NCI-H128 (cell line): ENCODE data around the gene SLC12A7.
"Not testable (repeated sequence)": the region's sequence is repeated elsewhere in the genome, so short reads cannot be mapped to it uniquely, and the experiment has no call there.

Source experiments
- DNase-seq: peaks from one replicate; lab custom pipeline; 2025; ENCODE audit not compliant: unreplicated experiment; lab: John Stamatoyannopoulos, UW

The SLC12A7 gene

DNA sequence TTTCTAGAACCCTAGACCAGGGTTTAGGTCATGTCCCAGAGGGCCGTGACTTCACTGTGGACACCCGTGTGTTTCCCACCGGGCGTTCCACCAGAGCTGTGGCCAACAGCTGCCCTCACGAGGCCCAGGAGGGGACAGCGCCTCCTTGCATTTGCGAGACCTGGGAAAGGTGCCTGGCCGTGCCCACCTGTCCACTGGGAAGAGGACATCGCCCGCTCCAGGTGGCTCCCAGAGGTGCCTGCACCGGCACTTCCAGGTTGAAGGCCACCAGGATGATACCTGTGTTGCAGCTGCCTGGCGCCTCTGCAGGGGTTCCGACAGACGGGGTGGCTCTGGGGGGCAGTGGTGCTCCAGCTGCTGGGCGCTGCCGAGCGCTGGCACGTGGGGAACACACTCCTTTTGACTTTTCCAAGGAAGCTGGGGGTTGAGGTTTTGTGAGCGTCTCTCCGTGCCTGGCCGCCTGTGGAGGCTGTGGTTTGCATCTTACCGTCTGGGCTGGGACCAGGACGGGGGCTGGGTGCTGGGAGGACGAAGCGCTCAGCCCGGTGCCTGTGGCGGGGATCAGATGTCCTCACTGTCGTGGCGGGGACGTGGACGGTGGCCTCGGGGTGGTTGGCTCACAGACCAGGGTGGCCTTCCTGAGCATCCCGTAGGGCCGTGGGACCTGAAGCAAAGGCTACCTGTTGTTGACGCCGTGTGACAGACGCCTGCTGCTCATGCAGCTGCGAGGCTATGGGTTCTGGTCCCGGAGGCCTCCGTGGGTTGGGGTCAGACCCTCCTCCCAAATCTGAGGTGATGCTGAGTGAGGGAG lies 84.0 kb downstream of the SLC12A7 start:
- no peak for DNase-seq

DNA sequence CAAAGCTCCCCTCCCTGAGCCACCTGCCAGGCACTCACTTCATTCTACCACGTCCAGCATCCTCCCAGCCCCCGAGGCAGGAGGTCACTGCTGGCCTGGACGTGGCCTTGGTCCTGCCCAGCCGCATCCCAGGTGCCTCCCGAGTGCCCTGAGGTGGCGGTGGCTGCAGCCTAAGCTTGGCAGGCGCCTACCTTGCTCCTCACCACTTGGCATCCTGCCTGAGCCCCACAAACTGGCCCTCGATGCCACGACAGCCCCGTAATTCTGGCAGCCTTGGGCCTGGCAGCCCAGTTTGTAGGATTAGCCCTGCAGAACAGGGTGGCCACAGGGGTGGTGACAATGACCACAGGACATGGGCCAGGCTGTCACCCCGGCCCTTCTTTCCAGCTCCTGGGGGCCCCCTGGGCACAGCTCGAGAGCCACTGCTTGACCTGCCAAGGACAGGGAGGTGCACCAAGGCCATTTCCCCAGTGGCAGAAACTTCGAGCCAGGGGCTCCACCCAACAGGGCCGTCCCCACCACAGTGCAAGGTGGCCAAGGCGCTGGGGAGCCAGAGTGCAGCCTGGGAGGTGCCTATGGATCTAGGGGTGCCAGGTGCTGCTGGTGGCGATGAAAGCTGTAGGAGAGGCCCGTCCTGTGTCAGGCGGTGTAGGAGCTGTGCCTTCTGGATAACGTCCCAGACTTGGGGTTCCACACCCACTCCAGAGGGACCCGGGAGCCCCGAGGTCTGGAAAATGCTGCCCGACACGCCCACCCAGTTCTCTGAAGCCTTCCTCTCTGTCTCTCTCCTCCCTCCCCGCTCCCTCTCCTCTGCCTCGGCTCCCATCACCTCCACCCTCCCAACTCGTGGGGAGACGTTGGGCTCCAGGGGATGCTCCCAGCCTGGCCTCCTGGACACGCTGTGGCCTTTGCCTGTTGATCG lies 84.9 kb downstream of the SLC12A7 start:
- DNase-seq, result no peak

DNA sequence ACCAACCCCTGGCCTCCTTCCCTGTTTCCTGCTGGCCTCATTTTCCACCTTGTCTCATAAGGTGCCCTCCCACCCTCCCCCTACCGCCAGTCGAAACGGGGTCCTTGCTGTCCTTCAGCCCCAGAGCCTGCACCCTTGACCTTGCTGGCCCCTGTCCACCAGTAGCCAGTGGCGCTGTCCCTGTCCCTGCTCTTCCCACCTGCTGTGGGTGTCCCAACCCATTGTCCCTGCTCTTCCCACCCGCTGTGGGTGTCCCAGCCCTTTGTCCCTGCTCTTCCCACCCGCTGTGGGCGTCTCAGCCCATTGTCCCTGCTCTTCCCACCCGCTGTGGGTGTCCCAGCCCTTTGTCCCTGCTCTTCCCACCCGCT lies 89.9 kb downstream of the SLC12A7 start:
- not testable (repeated sequence) for DNase-seq

DNA sequence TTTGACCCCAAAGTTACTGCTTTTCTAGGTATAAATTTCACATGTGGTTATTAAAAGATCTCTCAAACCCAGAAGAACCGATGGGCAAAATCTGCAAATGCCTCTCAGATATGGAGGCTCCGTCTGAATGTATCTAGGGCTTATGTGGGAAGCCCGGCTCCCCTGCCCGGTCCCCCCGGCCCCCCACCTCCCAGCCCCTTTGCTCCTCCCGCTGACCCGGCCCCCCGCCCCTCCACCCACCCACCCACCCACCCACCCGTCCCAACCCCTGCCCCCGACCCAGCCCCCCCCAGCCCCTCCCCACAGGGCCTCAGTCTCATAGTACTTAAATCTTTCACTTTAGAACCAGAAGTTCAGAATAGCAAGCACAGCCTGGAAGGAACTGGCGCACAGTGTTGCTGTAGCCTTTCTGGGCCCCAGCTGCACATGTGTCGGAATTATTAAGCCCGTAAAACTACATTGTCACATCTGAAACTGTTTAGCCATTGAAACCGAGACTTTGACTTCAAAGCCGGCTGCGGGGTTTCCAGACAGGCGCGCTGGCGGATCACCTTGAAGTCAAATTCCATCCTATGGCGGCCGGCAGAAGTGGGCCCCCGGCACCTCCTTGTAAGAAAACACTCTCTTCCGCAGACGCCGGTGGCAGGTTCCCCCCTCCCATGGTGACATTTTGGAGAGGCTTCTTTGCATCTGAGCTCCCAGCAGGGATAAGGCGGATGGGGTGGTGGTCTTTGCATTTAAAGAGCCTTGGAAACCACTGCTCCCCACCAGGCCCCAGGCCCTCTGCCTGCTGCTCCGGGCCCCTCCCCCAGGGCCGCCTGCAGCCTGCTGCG lies 90.5 kb downstream of the SLC12A7 start:
- DNase-seq, result no peak

DNA sequence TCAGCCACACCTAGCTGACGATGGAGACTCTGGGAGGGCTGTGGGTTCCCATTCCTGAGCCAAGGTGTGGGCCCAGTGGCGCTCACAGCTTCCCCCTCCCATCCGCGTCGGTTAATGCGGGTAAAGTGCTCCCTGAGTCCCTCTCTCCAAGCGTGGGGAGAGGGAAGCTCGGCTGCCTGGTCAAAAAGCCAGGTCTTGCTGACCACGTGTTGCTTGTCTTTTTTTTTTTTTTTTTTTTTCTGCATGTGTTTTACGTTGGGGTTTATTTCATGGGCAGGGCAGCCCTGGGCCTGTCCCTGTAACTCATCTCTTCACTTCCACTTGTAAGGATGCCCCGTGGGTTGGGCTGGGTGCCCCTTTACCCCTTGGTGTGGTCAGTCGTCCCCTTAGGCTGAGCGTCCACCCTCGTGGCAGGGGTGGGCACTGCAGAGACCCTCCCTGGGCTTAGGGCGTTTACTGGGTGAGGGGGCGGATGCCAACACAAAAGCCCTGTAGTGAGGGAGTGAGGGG lies 91.4 kb downstream of the SLC12A7 start:
- DNase-seq, result no peak

DNA sequence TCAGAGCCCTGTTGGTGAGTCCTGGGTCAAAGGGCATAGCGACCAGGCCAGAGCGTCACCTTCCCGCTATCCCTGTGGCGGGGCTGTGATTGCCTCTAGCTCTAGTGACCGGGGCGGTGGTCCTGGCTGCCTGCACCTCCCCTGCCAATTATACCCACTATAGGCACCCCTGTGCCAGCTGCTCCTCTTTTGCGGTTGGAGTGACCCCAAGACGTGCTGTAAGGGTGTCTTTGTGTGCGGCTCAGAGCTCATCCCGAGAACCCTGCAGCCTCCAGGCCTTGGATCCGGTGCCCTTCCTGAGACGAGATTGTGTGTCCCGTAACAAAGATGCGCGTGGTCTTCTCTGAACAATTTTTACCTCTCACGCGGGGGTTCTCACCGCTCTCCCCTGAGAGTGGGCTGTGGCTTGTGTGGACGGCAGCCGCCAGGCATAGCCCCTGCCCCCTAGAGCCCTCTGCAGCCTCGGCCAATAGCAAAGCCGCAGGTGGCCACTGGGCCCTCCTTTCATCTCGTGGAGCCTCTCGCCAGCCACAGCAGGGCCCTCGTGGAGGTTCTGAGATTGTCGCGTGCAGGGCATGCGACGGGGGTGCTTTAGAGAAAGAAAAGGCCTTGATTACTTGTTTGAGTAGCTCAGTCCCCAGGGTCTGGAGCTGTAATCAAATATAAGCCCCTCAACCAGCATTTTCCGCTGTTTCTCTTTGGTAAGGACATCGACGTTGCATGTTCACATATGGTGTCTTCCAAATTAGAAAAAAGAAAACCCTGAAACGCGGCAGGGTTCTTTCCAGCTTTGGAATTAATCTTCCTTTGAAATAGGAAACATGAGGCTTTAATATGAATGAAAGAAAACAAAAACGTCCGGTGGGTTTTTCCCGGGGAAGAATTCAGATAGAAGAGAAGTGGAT lies 92.6 kb downstream of the SLC12A7 start:
- DNase-seq, result no peak

DNA sequence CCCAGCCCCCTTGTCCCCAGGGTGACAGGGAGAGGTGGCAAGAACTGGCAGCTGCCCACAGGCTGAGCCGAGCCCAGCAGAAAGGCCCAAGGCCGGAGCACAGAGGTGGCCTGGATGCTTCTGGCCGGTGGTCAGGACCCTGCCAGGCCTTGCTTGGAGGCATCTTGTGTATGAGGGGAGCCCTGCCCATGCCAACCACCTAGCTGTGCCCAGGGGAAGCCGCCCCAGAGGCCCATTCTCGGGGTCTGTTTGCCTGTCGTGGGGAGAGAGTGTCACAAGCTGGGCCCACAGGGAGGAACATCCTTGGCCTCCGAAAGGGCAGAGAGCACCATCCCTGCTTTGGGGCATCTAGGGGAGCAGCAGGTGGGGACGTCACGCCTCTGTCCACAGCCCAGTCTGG lies 93.3 kb downstream of the SLC12A7 start:
- no peak for DNase-seq

DNA sequence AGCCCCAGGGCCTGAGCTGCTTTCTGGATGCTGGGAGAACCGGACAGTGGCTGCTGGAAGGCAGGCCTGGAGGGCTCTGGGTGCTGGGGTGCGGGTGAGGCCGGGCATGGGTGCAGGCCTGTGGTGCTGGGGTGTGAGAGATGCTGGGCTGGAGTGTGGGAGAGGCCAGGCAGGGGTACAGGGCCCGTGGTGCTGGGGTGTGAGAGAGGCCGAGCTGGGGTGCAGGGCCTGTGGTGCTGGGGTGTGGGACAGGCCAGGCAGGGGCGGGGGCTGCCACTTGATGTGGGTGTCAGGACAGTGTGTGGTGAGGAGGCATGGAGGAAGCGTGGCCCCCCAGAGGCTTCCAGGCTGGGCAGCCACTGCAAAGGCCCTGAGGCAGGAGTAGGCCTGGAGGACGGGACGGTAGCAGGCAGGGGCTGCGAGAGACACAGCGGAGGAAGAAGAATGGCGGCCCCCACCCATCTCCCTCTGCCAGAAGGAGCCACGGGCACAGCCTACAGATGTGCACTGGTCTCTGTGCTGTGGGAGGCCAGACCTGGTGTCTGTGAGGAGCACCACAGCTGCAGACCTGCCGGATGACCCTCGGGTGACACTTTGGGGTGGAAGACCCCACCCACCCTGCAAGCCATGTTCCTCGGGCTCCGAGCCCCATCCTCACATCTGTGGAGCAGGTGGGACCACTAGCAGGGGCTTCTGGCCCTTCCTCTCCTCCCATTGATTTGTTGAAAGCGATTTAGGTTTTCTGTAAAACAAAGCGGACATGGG lies 94.0 kb downstream of the SLC12A7 start:
- no peak for DNase-seq

DNA sequence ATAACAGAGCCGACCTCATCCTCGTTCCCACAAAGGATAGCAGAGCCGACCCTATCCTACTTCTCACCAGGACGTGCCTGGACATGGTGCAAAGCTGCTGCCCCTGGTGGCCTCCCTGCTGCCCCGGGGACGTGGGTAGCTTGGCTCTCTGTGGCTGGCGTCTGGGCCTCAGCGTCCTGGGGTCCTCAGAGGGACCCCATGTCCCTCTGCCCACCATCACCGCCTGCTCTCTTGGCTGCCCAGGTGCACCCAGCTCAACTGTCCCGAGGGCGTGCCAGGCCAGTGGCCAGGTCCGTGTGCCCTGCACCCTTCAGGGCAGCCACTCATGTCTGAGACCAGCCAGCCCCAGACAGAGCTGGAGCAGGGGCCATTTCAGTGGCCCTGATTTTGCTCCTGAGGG lies 94.8 kb downstream of the SLC12A7 start:
- no peak for DNase-seq

DNA sequence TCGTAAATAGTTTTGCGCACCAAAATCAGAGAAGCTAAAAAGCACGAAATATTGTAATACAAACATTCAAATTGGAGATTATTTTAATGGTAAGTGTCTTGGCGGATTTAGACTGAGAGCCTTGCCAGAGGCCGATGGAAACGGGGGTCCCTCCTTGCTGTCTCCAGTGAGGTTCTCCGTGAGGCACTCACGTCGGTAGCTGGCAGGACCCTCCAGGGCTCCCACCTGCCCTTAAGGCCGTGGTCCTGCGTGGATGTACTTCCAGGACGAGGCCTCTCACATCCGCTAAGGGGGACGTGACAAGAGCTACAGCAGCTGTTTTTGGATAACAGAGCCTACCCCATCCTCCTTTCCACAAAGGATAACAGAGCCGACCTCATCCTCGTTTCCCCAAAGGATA lies 95.4 kb downstream of the SLC12A7 start:
- DNase-seq, result no peak

DNA sequence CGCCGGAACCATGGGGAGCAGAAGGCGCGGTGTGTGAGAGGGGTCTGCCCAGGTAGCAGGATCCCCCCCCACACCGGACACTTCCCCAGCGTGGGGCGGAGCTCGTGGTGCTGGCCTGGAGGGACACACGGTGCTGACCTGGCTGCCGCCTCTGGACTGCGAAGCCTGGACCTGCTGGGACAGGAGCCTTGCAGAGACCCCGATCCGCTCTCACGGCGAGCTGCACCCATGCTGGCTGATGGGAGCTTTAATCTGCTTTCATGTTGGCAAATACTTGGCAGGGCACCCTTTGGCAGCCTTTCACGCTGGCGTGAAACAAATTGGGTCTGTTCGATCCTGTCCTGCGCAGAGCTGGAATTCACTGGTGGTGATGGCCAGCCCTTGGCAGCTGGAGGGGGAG lies 95.8 kb downstream of the SLC12A7 start:
- DNase-seq, result no peak

DNA sequence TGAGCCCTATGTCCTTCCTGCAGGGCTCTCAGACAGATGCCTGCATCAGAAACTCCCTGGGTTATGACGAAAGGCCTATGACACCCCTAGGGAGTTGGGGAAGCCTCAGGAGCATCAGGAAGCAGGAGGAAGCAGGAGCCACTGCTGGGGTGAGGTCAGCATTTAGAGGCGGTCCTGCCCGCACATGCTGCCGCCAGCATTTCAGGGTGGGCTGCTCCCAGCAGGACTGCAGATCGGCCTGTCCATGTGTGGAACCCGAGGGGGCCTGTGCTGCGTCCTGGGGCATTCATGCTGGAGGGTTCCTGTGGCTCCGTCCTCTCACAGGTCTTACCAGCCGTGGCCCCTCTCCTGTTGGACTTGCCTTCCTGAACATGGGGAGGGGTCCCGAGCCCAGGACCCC lies 96.4 kb downstream of the SLC12A7 start:
- DNase-seq, result no peak

DNA sequence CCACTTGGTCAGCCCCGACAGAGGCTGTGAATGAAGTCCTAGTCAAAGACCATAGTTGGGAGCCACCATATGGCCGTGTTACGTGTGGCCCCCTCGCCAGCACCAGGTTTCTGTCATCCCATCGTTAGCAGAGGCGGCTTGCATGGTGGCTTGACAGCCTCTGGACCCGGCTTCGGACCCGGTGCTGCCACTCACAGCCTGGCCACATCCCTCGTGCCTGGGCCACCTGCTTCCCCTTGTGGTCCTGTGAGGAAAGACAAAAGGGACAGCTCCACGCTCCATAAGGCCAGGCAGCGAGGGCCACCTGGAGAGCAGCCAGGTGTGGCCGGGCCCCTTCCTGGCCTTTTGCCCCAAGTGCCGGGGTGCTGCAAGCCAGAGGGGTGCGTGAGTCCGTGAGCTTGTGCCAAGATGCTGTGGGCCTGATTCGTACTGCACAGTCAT lies 97.1 kb downstream of the SLC12A7 start:
- DNase-seq, result no peak

DNA sequence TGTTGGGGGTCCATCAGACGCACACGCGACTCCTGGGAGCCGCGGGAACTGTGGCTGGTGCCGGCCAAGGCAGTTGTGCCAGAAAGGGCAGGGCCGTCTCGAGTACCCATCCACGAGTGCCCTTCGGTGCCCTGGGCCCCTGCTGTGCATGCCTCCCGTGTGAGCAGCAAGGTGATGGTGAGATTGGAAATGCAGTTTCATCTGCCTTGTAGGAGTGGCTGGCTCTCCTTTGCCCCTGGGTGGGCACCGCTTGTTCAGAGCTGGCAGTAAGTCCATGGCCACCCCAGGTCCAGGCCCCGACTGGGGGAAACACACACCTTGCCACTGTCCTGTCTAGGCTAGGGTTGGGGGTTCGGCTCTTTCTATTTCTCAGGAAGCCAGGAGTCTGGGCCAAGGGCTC lies 97.5 kb downstream of the SLC12A7 start:
- no peak for DNase-seq

DNA sequence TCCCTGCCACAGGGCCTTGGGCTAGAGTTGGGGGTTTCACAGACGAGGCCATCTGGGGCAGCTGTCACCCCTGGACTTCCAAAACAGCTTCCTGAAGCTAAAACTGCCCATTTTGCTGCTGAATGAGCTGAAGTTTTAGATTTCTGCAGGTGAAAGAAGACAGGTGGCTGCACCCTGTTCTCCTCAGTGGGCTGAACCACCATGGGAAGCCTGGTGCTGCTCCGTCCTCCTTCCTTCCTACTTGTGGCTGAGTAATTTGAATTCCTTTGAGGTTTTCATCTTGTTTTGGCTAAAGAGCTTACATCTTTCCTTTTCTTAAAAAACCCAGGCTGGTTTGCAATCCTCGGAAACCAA lies 97.9 kb downstream of the SLC12A7 start:
- no peak for DNase-seq

DNA sequence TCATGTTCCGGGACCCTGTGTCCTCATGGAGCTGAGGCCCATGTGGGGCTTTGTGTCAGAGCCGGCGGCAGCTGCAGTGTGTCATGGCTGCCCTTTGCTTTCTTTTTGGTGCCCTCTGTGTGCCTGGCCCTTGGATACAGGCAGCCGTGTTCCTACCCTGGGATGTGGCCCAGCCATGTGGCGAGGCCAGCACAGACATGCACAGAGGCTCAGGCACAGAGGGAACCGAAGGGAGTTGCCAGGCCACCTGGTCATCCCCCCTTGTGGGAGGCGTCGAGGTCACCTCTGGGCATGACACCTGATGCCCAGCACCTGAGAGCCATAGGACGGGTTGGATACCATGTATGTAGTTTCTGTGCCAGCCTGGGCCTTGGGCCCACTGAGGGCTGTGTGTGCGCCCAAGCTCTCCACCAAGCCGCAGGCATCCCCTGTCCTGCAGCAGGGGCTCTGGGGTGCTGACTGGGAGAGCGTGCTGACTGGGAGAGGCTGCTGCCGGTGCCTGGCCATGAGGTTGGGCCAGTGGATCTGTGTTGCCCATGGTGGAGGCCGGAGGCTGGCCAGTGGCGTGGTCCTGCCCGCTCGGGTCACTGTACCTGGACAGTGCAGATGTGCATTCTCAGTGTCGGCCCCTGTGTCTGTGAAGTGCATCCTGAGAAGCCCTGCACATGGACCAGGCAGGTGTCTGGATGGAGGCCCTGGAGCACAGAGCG lies 98.5 kb downstream of the SLC12A7 start:
- DNase-seq, result no peak

DNA sequence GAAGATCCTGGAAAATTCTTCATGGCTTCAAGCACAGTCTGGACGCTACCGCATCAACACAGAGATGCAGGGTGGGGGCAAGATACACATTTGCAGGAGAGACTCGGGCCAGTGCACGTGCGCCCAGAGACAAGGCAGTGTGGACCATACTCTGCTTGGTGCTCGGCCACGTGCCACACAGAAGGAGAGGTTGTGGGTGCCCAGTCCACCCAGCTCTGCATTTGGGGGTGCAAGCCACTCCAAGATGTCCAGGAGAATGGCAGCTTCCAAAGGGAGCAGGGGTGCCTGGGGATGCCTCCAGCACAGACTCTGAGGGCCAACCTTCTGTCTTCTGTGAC lies 99.0 kb downstream of the SLC12A7 start:
- no peak for DNase-seq

DNA sequence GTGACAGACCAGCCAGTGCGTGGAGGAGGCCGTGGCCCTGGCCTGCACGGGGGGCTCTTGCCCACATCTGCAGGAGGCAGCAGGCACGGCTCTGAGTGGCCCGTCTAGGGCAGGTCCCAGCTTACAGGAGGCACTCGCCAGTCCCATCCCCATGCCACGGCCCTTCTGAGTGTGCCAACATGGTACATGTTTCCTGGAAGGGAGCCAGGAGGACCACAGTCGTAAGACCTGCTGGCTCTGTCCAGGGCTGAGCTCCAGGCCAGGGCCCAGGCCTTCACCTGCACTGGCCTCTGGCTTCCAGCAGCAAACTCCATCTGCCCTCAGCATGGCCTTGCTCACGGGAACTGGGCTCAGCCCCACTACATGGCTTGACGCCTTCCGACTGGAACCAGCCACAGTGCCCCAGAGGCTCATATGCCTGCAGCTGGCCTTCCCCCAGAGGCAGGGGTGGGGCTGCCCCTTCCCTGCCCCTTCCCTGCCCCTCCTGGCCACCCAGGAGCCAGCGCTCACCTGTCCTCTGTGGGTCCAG lies 99.5 kb downstream of the SLC12A7 start:
- DNase-seq, result no peak
